ENCODE data around the gene CYP4F11.
"Not testable (repeated sequence)": the region's sequence is repeated elsewhere in the genome, so short reads cannot be mapped to it uniquely, and the experiment has no call there.

The CYP4F11 gene

GRCh38 chr19:15926484-15926883 lies 7.8 kb downstream of the CYP4F11 start:
- DNase-seq (ENCODE audit: extremely low read depth in 1 of 2, low read depth in 1 of 2): no peak

- no peak for DNase-seq (ENCODE audit: extremely low read depth in 1 of 2, low read depth in 1 of 2)
Measured at GRCh38 chr19:15923702-15924101, 10.6 kb downstream of the CYP4F11 start.

- no peak for DNase-seq (ENCODE audit: extremely low read depth in 1 of 2, low read depth in 1 of 2)
Measured at GRCh38 chr19:15922021-15922420, 12.3 kb downstream of the CYP4F11 start.

- DNase-seq (ENCODE audit: extremely low read depth in 1 of 2, low read depth in 1 of 2): no peak
Measured at GRCh38 chr19:15919243-15919642, 15.1 kb downstream of the CYP4F11 start.

GRCh38 chr19:15915109-15915508 lies 19.2 kb downstream of the CYP4F11 start:
- DNase-seq (ENCODE audit: extremely low read depth in 1 of 2, low read depth in 1 of 2): no peak

- no peak for DNase-seq (ENCODE audit: extremely low read depth in 1 of 2, low read depth in 1 of 2)
Measured at GRCh38 chr19:15913830-15914229, 20.5 kb downstream of the CYP4F11 start.

GRCh38 chr19:15913384-15913783 lies 20.9 kb downstream of the CYP4F11 start:
- DNase-seq (ENCODE audit: extremely low read depth in 1 of 2, low read depth in 1 of 2): no peak

- DNase-seq (ENCODE audit: extremely low read depth in 1 of 2, low read depth in 1 of 2): no peak
Measured at GRCh38 chr19:15911599-15912235, 22.6 kb downstream of the CYP4F11 start.

GRCh38 chr19:15905026-15905425 lies 29.3 kb downstream of the CYP4F11 start:
- no peak for DNase-seq (ENCODE audit: extremely low read depth in 1 of 2, low read depth in 1 of 2)

GRCh38 chr19:15902898-15903297 lies 31.4 kb downstream of the CYP4F11 start:
- not testable (repeated sequence) for DNase-seq (ENCODE audit: extremely low read depth in 1 of 2, low read depth in 1 of 2)

- no peak for DNase-seq (ENCODE audit: extremely low read depth in 1 of 2, low read depth in 1 of 2)
Measured at GRCh38 chr19:15902254-15902653, 32.1 kb downstream of the CYP4F11 start.

- no peak for DNase-seq (ENCODE audit: extremely low read depth in 1 of 2, low read depth in 1 of 2)
Measured at GRCh38 chr19:15900504-15900903, 33.8 kb downstream of the CYP4F11 start.

- DNase-seq (ENCODE audit: extremely low read depth in 1 of 2, low read depth in 1 of 2): not testable (repeated sequence)
Measured at GRCh38 chr19:15900032-15900431, 34.3 kb downstream of the CYP4F11 start.

- not testable (repeated sequence) for DNase-seq (ENCODE audit: extremely low read depth in 1 of 2, low read depth in 1 of 2)
Measured at GRCh38 chr19:15899561-15899960, 34.8 kb downstream of the CYP4F11 start.

- no peak for DNase-seq (ENCODE audit: extremely low read depth in 1 of 2, low read depth in 1 of 2)
Measured at GRCh38 chr19:15897738-15898276, 36.5 kb downstream of the CYP4F11 start, which contains the start of gene CYP4F2. CYP4F2 (minus strand) TSS chr19:15898074; CDS start chr19:15897611, 463 bp downstream.

- no peak for DNase-seq (ENCODE audit: extremely low read depth in 1 of 2, low read depth in 1 of 2)
Measured at GRCh38 chr19:15897026-15897737, 37.1 kb downstream of the CYP4F11 start.

- DNase-seq (ENCODE audit: extremely low read depth in 1 of 2, low read depth in 1 of 2): no peak
Measured at GRCh38 chr19:15895876-15896430, 38.4 kb downstream of the CYP4F11 start.

GRCh38 chr19:15894359-15894758 lies 40.0 kb downstream of the CYP4F11 start:
- DNase-seq (ENCODE audit: extremely low read depth in 1 of 2, low read depth in 1 of 2): no peak

GRCh38 chr19:15893477-15893876 lies 40.9 kb downstream of the CYP4F11 start:
- no peak for DNase-seq (ENCODE audit: extremely low read depth in 1 of 2, low read depth in 1 of 2)

GRCh38 chr19:15892012-15892411 lies 42.3 kb downstream of the CYP4F11 start:
- no peak for DNase-seq (ENCODE audit: extremely low read depth in 1 of 2, low read depth in 1 of 2)

- DNase-seq (ENCODE audit: extremely low read depth in 1 of 2, low read depth in 1 of 2): no peak
Measured at GRCh38 chr19:15891434-15891833, 42.9 kb downstream of the CYP4F11 start.

GRCh38 chr19:15889339-15889738 lies 45.0 kb downstream of the CYP4F11 start:
- not testable (repeated sequence) for DNase-seq (ENCODE audit: extremely low read depth in 1 of 2, low read depth in 1 of 2)
